HG03045 (cell line): Measurements from ENCODE around the gene CHRNA3.
"Not testable (repeated sequence)": the region's sequence is repeated elsewhere in the genome, so short reads cannot be mapped to it uniquely, and the experiment has no call there.

Source experiments
- ATAC-seq: cut with Tn5 transposase; IDR thresholded peaks from one replicate; pipeline ENCODE4 v1.9.1; 2021; ENCODE audit warnings: mild to moderate bottlenecking, moderate library complexity; ENCODE audit not compliant: unreplicated experiment

CHRNA3 gene

GRCh38 chr15:78564743-78565096, 56.1 kb downstream of the CHRNA3 start:
- ATAC-seq, result peak; percentile 14

- ATAC-seq, result no peak
Measured at GRCh38 chr15:78563092-78563491, 57.7 kb downstream of the CHRNA3 start.

DNA sequence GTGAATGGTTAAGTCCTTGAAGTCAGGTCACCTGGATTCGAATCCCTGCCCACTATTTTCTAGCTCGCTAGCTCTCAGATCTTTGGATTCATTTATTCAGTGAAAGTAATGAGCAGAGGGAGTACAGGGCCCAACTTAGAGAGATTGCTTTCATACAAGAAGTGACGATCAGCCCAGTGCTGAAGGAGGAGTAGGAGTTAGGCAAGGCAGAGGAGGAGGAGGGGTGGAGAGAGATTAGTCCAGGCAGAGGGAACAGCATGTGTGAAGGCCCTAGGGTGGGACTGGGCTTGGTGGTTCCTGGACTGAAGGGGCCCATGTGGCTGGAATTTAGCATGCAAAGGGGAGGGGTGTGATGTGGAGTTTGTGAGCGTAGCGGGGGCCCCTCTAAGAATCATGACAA, 59.3 kb downstream of the CHRNA3 start:
- ATAC-seq, result no peak

GRCh38 chr15:78560201-78560600, 60.6 kb downstream of the CHRNA3 start:
- ATAC-seq, result not testable (repeated sequence)

GRCh38 chr15:78552597-78552996, 68.2 kb downstream of the CHRNA3 start:
- ATAC-seq, result no peak

DNA sequence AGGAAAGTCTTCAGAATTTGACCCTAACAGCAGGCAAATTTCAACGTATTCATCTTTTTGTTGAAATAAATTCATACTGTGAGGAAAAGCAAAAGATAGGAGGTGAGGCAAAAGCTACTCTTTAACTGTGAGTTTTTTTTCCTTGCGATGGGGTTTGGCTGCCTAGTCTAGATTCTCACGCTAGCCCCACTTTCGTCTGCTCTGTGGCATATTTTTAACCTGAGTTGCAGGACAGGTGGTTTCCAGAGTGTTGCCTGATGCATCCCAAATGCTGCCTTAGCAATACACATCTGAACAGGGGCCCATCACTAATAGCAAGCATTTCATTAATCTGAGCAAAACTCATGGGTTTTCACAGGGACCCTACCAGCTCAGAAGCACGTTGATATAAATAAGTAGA, 68.9 kb downstream of the CHRNA3 start:
- no peak for ATAC-seq

DNA sequence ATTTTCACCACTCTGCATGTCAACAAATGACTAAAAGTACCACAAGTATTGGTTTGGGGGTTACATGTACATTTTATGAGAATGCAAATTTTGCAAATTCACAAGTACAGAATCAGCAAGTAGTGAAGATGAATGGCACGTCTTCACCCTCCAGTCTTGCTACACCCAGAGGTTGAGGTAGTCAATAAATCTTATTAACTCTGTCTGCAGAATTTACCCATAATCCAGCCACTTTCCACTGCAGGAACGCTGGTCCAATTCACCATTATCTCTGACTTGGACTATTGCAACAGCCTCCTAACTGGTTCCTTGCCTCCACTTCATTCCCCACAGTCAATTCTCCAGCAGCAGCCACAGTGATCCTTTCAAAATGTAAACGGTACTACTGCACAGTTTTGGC, 70.0 kb downstream of the CHRNA3 start:
- ATAC-seq, result no peak

- ATAC-seq, result no peak
Measured at GRCh38 chr15:78550194-78550593, 70.6 kb downstream of the CHRNA3 start.
